ENCODE results near the gene UCKL1.

UCKL1 gene

GRCh38 chr20:63940472-63941266 is 15.5 kb downstream of the UCKL1 start:
- Histone ChIP-seq H3K36me3 (ENCODE audit: control insufficient read depth, insufficient read depth, low read length) (peaks cover 74% of the 10 kb centered on the region), H3K4me1 (ENCODE audit: control insufficient read depth, insufficient read depth, low read length, poor library complexity, severe bottlenecking) (peaks cover 4% of the 10 kb centered on the region), H3K27ac (ENCODE audit: low read depth, low read length, severe bottlenecking) (no peak overlapping the region), H3K4me3 (ENCODE audit: extremely low read depth, insufficient read depth, low read length, poor library complexity, severe bottlenecking) (no peak overlapping the region), H3K9me3 (ENCODE audit: control insufficient read depth, low read length) (no peaks in the 10 kb centered on the region)
- 96% methylated on average over 47 to 57 of the region's 58 CpGs for WGBS, 2 experiments (ENCODE audit: insufficient coverage in 2 of 2)

GRCh38 chr20:63940071-63940471 is 16.1 kb downstream of the UCKL1 start:
- 97 to 98% methylated on average over 23 of the region's 23 CpGs for WGBS, 2 experiments (ENCODE audit: insufficient coverage in 2 of 2)
- H3K4me3 ChIP-seq (ENCODE audit: extremely low read depth, insufficient read depth, low read length, poor library complexity, severe bottlenecking), result no peak overlapping the region
- no peak overlapping the region for H3K27ac ChIP-seq (ENCODE audit: low read depth, low read length, severe bottlenecking)
- H3K9me3 ChIP-seq (ENCODE audit: control insufficient read depth, low read length), result no peaks in the 10 kb centered on the region
- H3K36me3 ChIP-seq (ENCODE audit: control insufficient read depth, insufficient read depth, low read length), result peaks cover 74% of the 10 kb centered on the region
- peaks cover 4% of the 10 kb centered on the region for H3K4me1 ChIP-seq (ENCODE audit: control insufficient read depth, insufficient read depth, low read length, poor library complexity, severe bottlenecking)

GRCh38 chr20:63939061-63939935 is 16.9 kb downstream of the UCKL1 start:
- Histone ChIP-seq H3K4me1 (ENCODE audit: control insufficient read depth, insufficient read depth, low read length, poor library complexity, severe bottlenecking) (peaks cover 4% of the 10 kb centered on the region), H3K4me3 (ENCODE audit: extremely low read depth, insufficient read depth, low read length, poor library complexity, severe bottlenecking) (no peak overlapping the region), H3K27ac (ENCODE audit: low read depth, low read length, severe bottlenecking) (no peak overlapping the region), H3K36me3 (ENCODE audit: control insufficient read depth, insufficient read depth, low read length) (peaks cover 74% of the 10 kb centered on the region), H3K9me3 (ENCODE audit: control insufficient read depth, low read length) (no peaks in the 10 kb centered on the region)
- WGBS, 2 experiments (ENCODE audit: insufficient coverage in 2 of 2), result 98 to 99% methylated on average over 25 to 26 of the region's 33 CpGs

- Histone ChIP-seq H3K4me1 (ENCODE audit: control insufficient read depth, insufficient read depth, low read length, poor library complexity, severe bottlenecking) (no peaks in the 10 kb centered on the region), H3K9me3 (ENCODE audit: control insufficient read depth, low read length) (no peaks in the 10 kb centered on the region), H3K4me3 (ENCODE audit: extremely low read depth, insufficient read depth, low read length, poor library complexity, severe bottlenecking) (no peak overlapping the region), H3K36me3 (ENCODE audit: control insufficient read depth, insufficient read depth, low read length) (peaks cover 73% of the 10 kb centered on the region), H3K27ac (ENCODE audit: low read depth, low read length, severe bottlenecking) (no peak overlapping the region)
- WGBS, 2 experiments (ENCODE audit: insufficient coverage in 2 of 2), result 93 to 99% methylated on average over 11 to 14 of the region's 14 CpGs
These were observed 18.6 kb downstream of the UCKL1 start for GRCh38 chr20:63937596-63937995.

- no peak overlapping the region for H3K27ac ChIP-seq (ENCODE audit: low read depth, low read length, severe bottlenecking)
- WGBS, 2 experiments (ENCODE audit: insufficient coverage in 2 of 2), result 97 to 99% methylated on average over 9 of the region's 9 CpGs
- H3K4me3 ChIP-seq (ENCODE audit: extremely low read depth, insufficient read depth, low read length, poor library complexity, severe bottlenecking), result no peak overlapping the region
- H3K36me3 ChIP-seq (ENCODE audit: control insufficient read depth, insufficient read depth, low read length), result peaks cover 85% of the 10 kb centered on the region
- no peaks in the 10 kb centered on the region for H3K4me1 ChIP-seq (ENCODE audit: control insufficient read depth, insufficient read depth, low read length, poor library complexity, severe bottlenecking)
- H3K9me3 ChIP-seq (ENCODE audit: control insufficient read depth, low read length), result no peaks in the 10 kb centered on the region
These were observed 20.8 kb downstream of the UCKL1 start for GRCh38 chr20:63935447-63935846.

DNA sequence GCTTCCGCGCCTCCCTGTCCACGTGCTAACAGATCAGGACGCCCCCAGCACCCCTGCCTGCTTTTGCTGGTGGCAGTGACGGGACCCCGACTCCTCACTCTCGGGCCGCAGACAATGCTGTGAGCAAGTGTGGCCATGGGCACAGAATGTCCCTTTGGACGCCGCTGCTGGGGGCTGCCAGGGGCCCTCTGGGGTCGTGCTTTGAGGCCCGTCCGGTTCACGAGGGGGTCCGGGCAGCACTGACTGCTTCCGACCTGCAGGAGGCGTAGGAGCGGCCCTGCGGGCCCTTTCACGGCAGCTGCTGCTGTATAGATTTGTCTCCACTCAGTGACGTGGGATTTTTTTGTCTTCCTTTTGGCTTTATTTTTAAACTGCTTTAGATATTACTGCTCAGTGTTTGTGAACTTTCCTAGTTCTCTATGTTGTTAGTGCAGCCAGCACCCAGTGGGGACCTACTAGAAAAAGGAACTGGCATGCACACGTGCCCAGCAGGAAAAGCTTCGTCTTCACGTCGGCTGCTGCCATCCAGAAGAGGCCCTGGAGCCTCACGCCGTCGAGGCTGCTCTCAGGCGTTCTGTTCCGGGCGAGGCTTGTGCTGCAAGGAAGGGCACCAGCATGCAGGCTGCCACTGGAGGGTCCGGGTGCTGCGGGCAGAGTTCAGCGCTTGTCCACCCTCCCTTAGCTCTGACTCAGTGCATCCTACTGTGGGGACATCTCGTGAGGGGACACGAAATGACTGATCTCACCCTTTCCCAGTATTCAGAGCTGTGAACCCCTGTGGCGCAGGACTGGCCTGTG is 21.7 kb downstream of the UCKL1 start:
- peaks cover 83% of the 10 kb centered on the region for H3K36me3 ChIP-seq (ENCODE audit: control insufficient read depth, insufficient read depth, low read length)
- WGBS, 2 experiments (ENCODE audit: insufficient coverage in 2 of 2), result 87 to 91% methylated on average over 27 to 34 of the region's 37 CpGs

GRCh38 chr20:63933646-63934045 is 22.6 kb downstream of the UCKL1 start:
- Histone ChIP-seq H3K36me3 (ENCODE audit: control insufficient read depth, insufficient read depth, low read length) (peaks cover 86% of the 10 kb centered on the region), H3K4me3 (ENCODE audit: extremely low read depth, insufficient read depth, low read length, poor library complexity, severe bottlenecking) (no peak overlapping the region), H3K9me3 (ENCODE audit: control insufficient read depth, low read length) (no peaks in the 10 kb centered on the region), H3K4me1 (ENCODE audit: control insufficient read depth, insufficient read depth, low read length, poor library complexity, severe bottlenecking) (no peaks in the 10 kb centered on the region), H3K27ac (ENCODE audit: low read depth, low read length, severe bottlenecking) (no peak overlapping the region)
- WGBS, 2 experiments (ENCODE audit: insufficient coverage in 2 of 2), result 95 to 100% methylated on average over 3 to 4 of the region's 5 CpGs

More for the DNA sequence above, 21.7 kb downstream of the UCKL1 start:
- no peak overlapping the region for H3K27ac ChIP-seq (ENCODE audit: low read depth, low read length, severe bottlenecking)
- H3K9me3 ChIP-seq (ENCODE audit: control insufficient read depth, low read length), result no peaks in the 10 kb centered on the region
- H3K4me1 ChIP-seq (ENCODE audit: control insufficient read depth, insufficient read depth, low read length, poor library complexity, severe bottlenecking), result no peaks in the 10 kb centered on the region
- H3K4me3 ChIP-seq (ENCODE audit: extremely low read depth, insufficient read depth, low read length, poor library complexity, severe bottlenecking), result no peak overlapping the region

DNA sequence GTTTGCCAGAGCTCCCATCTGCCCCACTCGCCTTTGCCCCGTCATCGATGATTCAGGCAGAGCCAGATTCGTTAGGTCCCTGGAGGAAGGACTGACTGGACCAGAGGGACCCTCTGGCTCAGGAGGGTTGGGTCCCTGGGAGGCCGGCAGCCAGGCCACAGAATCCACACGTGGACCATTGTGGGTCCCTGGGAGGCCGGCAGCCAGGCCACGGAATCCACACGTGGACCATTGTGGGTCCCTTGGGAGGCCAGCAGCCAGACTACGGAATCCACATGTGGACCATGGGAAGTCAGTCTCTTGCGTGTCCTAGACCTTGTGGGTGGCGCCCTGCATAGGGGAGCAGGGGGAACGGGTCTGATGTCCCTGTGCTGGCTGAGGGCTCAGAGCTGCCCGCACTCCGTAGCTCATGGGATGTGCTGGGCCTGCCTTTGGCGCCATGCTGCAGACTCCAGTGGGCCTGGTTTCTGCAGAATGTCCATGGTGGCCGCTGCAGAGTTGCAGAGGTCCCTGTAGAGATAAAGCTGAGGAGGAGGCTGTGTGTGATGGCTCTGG is 23.5 kb downstream of the UCKL1 start:
- no peak overlapping the region for H3K27ac ChIP-seq (ENCODE audit: low read depth, low read length, severe bottlenecking)
- H3K36me3 ChIP-seq (ENCODE audit: control insufficient read depth, insufficient read depth, low read length), result peaks cover 86% of the 10 kb centered on the region
- WGBS, 2 experiments (ENCODE audit: insufficient coverage in 2 of 2), result 94 to 96% methylated on average over 13 to 17 of the region's 17 CpGs
- H3K4me1 ChIP-seq (ENCODE audit: control insufficient read depth, insufficient read depth, low read length, poor library complexity, severe bottlenecking), result no peaks in the 10 kb centered on the region
- no peak overlapping the region for H3K4me3 ChIP-seq (ENCODE audit: extremely low read depth, insufficient read depth, low read length, poor library complexity, severe bottlenecking)
- H3K9me3 ChIP-seq (ENCODE audit: control insufficient read depth, low read length), result no peaks in the 10 kb centered on the region

DNA sequence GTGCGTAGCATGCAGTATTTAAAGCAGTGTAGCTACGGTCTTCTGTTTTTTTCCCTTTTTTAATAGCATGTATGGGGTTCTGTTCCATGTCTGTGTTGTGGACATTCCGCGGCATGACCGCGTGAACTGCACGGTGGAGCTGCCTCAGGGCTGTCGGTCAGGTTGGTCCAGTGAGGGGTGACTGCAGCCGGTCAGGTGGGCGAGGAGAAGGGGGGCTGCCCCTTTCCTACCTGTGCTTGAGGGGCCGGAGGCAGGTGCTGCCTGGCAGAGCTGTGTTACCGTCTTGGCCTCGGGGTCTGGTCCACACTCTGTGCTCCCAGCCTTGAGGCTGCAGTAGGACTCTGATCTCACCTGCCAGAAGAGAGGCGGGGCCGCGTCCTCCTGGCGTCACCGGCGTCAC is 24.5 kb downstream of the UCKL1 start:
- H3K36me3 ChIP-seq (ENCODE audit: control insufficient read depth, insufficient read depth, low read length), result peaks cover 85% of the 10 kb centered on the region
- H3K4me1 ChIP-seq (ENCODE audit: control insufficient read depth, insufficient read depth, low read length, poor library complexity, severe bottlenecking), result no peaks in the 10 kb centered on the region
- no peaks in the 10 kb centered on the region for H3K9me3 ChIP-seq (ENCODE audit: control insufficient read depth, low read length)
- H3K4me3 ChIP-seq (ENCODE audit: extremely low read depth, insufficient read depth, low read length, poor library complexity, severe bottlenecking), result no peak overlapping the region
- no peak overlapping the region for H3K27ac ChIP-seq (ENCODE audit: low read depth, low read length, severe bottlenecking)
- WGBS, 2 experiments (ENCODE audit: insufficient coverage in 2 of 2), result 96 to 98% methylated on average over 14 to 18 of the region's 19 CpGs

DNA sequence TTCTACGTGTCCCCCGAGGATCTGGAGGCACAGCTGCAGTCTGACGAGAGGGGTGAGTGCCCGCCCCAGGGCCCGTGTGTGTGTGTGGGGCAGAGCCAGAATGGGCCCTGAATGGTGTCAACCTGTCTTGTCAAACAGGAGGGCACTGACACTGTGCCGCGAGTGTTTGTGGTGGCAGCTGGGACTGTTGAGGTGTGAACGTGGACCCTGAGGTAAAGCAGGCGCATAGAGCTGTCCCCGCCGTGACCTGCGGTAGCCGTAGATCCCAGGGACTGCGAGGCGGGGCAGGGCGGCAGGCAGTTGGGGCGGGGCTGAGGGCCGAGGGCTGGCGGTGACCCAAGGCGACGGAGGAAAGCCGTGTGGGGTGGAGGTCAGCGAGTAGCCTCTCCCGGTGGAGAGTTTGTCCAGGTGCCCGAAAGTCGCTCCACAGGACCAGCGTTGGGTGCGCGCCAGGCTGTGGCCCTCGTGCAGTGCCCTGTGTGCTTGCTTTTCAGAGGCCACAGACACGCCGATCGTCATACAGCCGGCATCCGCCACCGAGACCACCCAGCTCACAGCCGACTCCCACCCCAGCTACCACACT is 25.2 kb downstream of the UCKL1 start:
- H3K9me3 ChIP-seq (ENCODE audit: control insufficient read depth, low read length), result no peaks in the 10 kb centered on the region
- peaks cover 85% of the 10 kb centered on the region for H3K36me3 ChIP-seq (ENCODE audit: control insufficient read depth, insufficient read depth, low read length)
- 96% methylated on average over 37 of the region's 37 CpGs for WGBS, 2 experiments (ENCODE audit: insufficient coverage in 2 of 2)

More for the DNA sequence above, 25.2 kb downstream of the UCKL1 start:
- H3K27ac ChIP-seq (ENCODE audit: low read depth, low read length, severe bottlenecking), result no peak overlapping the region
- H3K4me3 ChIP-seq (ENCODE audit: extremely low read depth, insufficient read depth, low read length, poor library complexity, severe bottlenecking), result no peak overlapping the region
- no peaks in the 10 kb centered on the region for H3K4me1 ChIP-seq (ENCODE audit: control insufficient read depth, insufficient read depth, low read length, poor library complexity, severe bottlenecking)

Data from mesodermal cell (in vitro differentiated cells).